HG03159 (cell line): ENCODE data around the gene RPUSD3.
"Not testable (repeated sequence)": the region's sequence is repeated elsewhere in the genome, so short reads cannot be mapped to it uniquely, and the experiment has no call there.

Experiments used
- ATAC-seq: cut with Tn5 transposase; IDR thresholded peaks from one replicate; pipeline ENCODE4 v1.9.1; 2021; ENCODE audit warnings: mild to moderate bottlenecking, moderate library complexity; ENCODE audit not compliant: unreplicated experiment

RPUSD3 gene

DNA sequence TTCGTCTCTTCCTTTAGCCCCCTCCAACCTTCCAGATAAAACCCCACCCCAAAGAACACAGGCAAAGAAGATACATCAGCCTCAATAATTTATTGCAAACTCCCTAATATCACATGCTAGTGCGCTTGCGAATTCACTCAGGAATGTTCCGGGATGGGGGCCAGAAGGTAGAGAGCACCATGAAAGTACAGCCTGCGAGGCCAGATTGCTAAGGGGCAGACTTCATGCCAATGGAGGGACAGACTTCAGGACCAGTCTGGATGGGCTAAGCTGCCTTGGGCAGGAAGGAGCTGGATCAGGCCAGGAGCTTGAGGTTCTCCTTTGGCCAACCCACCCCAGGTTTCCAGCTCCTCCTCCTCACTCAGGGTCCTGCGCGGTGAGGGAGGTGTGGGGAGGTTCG, 22.8 kb upstream of the RPUSD3 start:
- ATAC-seq, result no peak

DNA sequence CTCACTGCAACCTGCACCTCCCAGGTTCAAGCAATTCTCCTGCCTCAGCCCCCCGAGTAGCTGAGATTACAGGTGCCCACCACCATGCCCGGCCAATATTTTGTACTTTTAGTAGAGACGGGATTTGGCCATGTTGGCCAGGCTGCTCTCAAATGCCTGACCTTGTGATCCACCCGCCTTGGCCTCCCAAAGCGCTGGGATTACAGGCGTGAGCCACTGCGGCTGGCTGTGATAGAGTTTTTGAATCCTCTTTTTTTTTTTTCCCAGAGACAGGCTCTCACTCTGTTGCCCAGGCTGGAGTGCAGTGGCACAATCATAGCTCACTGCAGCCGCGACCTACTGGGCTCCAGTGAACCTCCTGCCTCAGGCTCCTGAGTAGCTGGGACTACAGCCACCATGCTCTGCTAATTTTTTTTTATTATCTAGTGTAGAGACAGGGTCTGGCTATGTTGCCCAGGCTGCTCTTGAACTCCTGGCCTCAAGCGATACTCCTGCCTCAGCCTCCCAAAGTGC, 21.4 kb upstream of the RPUSD3 start:
- not testable (repeated sequence) for ATAC-seq

DNA sequence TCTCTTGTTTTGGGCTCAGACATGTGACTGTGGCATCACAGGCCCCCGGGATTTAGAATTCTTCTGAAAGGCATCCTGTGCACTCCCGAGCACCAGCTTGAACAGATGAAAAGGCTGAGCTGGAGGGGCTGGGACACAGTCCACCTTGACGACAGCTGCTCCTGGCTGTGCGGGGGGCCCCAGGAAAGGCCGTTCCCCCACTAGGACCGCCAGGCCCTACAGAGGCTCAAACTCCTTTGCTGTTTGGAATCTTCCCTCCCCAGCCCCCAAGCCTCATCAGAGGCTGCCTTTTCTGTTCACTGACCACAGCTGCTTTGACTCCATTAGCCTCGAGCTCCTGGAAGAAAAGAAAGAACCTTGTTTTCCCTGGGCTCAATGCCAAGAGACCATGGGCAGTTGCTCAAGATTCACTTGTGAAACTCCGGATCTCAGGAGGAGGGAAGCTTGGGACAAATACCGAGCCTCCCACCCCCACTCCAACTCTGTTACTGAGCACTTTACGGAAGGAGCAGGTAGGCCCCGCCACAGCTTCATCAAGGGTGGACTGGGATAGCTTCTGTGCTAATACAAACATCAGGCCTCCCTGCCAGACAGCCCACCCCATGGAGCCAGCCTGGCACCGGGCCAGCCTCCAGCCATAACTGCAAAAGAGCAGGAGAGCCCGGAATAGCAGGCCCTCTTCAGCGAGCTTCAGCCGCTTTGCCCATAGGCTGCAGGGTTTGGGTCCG, 20.6 kb upstream of the RPUSD3 start:
- ATAC-seq, result no peak

DNA sequence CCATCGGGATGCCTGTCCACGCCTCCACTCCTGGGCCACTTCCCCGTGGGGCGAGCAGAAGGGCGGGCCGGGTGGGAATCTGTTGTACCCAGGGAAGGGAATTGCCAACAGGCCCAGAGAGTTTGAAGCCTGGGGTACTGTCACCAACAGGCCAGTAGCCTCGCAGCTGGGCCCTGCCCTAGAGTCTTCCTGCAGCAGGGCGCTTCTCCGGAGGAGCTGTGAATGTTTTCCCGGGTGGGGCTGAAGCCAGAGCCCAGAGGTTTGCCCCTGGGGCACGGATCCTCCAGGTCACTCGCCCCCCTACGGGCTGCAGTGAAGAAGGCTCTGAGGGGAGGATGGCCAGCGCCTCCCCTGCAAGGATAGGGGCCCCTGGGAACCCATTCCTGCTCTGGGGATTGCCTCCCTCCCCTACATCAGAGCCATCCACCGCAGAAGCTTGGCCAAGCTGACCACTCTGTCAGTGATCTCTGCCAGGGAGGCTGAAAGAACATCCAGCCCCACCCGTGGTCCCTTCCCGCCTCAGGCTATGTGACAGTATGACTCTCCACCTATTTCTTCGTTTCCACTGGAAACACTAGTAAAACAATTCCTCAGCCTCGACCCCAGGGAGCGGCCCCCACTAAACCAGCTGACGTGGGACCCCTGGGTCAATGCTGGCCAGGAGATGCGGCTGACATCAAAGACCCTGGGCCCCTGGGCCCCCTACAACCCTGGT, 19.4 kb upstream of the RPUSD3 start:
- ATAC-seq, result no peak

DNA sequence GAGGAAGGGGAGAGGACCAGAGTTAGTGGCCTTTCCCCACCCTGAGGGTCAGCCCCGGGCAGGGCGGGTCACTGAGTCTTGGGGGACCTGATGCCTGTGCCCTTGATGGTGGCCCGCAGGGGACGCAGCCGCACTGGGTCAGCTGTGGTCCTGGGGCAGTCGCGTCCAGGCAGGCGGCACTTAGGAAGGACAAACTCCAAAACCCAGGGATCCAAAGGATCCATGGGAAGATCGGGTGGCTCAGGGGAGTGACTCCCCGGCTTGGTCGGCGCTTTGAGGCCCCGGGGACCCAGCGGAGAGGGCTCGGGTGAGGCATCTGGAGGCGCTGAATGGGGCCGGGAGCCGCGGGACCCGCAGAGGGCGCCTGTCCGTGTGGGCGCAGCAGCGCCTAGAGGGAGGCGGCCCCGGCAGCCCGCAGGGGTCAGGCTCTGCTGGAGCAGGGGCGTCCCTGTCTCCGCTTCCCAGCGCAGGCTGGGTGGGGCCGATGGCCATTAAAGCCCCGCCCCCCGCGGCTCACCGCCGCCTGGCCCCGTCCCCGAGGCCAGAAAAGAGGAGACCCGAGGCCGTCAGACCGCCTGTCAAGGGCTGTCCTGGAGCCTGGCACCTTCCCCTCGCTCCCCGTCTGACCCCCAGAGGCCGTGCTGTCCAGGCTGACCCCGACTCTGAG, 18.7 kb upstream of the RPUSD3 start:
- no peak for ATAC-seq

DNA sequence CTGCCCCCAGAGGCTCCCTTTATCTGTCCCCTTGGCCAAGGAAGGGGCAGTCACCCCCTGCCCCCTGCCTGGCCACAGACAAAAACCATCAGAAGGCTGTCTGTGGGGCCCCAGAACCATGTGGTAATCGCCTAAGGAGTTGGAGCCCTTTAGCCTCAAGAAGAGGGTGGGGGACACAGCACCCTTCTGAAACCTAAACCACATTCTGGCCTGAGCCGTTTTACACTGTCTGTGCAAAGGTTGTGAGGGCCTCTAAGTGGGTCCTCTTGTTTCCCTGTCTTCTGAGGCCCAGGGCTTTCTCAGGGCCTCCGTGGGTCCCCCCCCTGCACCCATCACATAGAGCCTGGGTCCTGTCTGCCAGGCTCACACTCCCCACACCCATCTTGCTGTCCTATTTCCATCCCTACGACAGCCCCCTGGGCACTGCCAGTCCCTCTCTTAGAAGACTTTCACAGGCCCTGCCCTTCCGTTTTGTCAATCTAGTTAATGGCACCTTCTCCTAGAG, 17.9 kb upstream of the RPUSD3 start:
- ATAC-seq, result no peak

DNA sequence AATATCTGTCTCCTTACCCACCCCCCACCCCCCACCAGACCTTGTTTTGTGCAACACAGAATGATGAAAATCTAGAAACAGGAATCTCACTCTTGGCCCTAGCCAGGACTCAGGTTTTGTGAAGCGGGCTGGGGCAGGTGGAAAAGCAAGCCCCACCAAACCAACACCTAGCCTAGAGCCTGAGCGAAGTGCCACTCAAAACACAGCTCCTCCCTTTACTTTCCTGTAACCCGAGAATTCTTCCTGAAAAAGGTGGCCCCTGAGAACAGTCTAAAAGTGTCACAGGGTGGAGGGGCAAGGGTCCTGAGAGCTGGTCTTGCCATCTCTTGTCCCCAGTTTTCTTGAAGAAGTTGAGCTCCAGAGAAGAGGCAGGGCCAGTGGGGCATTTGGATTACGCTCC, 17.4 kb upstream of the RPUSD3 start:
- ATAC-seq, result no peak

DNA sequence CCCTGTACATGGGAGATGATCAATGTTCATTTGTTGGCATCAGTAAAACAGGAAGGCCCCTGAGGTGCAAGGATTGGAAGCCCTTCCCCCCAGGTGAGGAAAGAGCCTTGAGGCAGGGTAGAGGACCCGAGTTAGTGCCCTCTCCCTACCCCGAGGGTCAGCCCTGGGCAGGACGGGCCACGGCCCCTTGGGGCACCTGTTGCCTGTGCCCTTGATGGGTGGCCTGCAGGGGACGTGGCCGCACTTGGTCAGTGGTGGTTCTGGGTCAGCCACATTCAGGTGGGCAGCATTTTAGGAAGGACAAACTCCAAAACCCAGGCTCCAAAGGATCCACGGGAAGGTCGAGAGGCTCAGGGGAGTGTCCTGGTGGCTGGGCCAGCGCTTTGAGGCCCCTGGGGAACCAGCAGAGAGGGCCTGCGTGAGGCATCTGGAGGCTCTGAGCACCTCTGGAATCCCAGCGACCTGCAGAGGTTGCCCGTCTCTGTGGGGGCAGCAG, 15.8 kb upstream of the RPUSD3 start:
- no peak for ATAC-seq

DNA sequence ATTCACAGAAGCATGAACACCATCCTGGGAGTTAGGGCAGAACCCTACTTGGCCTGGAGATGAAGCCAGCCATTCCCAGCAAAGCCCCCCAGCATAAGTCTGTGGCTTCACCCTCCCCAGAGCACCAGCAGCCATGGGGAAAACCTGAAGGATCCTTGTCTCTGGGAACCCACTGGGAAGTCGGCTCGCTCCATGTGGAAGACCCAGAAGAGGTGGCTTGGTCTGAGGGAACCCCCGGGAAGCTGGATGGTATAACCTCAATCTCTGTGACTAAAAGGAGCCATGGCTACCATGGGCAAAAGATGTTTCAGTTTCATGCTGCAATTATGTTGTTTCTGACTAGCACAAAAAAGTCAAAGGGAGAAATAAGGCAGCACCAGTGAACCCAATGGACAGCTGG, 11.8 kb upstream of the RPUSD3 start:
- no peak for ATAC-seq

DNA sequence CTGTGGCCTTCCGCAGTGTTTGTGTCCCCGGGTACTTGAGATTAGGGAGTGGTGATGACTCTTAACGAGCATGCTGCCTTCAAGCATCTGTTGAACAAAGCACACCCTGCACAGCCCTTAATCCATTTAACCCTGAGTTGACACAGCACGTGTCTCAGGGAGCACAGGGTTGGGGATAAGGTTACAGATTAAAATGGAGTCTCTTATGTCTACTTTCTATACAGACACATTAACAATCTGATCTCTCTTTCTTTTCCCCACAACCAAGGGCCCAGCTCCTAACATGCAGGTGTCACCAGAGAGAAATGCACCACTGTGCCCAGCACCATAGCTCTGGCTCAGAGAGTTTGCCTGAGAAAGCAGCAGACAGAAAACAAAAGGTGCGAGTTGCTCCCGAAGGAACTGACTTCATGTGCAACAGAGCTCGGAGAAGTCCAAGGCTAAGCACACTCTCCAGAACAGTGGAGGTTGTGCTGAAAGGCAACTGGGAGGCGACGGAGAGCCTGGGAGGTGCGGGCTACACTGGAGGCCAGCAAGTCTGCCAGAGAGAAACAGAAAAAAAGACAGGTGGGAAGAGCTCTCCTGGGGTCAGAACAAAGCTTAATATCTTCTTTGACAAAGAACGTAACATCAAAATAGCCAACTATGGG, 10.6 kb upstream of the RPUSD3 start:
- ATAC-seq, result not testable (repeated sequence)

DNA sequence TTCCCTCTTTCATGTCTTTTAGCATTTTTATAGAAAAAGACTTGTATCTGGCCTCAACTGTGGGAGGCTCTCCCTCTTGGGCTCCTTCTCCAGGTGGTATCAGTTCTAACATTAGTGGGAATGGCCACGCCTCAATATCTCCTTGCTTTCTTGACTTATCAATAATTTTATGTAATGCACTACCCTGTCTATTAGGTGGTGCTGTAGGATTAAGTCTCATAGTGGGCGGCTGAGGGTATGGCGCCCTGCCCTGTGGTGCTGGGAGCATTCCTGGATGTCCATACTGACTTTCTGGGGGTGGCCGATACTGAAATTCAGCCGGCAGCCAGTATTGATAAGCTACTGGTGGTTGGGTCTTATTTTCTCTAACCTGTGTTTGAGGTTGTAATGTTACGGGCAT, 8.7 kb upstream of the RPUSD3 start:
- ATAC-seq, result no peak

DNA sequence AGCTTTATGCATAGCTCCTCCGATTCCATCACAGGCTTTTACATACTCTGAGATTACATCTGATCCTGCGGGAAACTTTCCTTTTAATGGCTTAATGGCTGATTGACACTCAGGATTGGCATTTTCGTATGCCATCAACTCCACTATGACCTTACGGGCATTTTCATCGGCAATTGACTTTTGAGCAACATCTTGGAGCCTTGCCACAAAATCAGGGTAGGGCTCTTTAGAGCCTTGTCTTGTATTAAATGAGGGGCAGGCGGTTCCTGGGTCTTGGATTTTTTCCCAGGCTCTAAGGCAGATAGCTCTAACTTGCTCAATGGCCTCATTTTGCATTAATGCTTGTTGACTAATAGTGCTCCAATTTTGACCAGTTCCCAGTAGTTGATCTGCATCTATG, 8.1 kb upstream of the RPUSD3 start:
- ATAC-seq, result not testable (repeated sequence)

DNA sequence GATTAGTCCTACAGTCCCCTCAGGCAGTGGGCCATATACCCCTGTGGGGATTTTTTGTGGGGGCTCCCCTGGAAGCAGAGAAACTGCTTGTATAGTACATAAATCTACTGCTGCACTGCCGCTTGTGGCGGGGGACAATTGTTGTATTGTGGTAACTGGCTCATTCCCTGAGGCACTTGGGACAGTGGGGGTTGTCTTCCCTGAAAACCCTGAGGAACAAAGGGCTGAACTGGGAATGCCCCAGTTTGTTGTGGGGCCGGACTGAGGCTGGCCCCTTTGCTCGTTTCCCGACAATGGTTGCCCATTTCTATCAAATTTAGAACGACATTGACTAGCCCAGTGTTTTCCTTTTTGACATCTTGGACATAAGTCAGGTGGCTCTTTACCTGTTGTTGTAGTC, 7.6 kb upstream of the RPUSD3 start:
- not testable (repeated sequence) for ATAC-seq

DNA sequence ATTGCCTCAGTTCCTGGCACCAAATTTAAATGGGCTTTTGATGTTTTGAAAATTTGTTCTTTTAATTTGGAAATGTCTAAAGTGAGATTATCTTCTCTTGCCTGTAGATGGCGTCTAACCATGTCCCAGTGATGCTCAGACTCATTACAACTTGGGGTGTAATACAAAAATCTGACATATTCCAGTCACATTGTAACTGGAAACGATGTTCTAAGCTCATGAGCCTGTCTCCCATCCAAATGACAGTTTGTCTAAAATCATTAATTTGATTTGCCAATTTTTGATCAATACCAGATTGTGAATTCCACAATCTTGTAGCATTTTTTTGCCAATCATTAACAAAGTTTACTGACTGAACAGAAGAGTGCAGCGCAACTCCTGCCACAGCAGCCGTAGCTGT, 5.1 kb upstream of the RPUSD3 start:
- not testable (repeated sequence) for ATAC-seq

DNA sequence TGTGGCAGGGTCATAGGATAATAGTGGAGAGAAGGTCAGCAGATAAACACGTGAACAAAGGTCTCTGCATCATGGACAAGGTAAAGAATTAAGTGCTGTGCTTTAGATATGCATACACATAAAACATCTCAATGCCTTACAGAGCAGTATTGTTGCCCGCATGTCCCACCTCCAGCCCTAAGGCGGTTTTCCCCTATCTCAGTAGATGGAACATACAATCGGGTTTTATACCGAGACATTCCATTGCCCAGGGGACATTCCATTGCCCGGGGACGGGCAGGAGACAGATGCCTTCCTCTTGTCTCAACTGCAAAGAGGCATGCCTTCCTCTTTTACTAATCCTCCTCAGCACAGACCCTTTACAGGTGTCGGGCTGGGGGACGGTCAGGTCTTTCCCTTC, 4.1 kb upstream of the RPUSD3 start:
- ATAC-seq, result not testable (repeated sequence)

DNA sequence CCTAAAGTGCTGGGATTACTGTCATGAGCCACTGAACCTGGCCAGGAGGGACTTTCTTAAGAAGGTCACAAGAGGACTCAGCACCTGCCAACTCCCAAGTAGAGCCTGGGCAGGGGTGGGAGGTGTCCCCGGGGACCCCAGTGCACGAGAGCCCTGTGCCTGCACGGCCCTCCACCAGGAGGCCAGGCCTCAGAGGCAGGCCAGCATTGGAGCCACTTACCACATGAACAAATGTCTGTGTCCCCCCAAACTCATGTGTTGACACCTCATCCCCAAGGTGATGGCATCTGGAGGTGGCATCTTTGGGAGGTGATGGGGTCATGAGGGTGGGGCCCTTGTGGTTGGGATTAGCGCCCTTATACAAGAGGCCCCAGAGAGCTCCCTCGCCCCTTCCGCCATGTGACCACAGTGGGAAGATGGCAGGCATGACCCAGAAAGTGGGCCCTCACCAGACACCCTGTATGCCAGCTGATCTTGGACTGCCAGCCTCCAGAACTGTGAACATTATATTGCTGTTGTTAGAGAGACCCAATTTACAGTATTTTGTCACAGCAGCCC, 3.2 kb upstream of the RPUSD3 start:
- no peak for ATAC-seq

DNA sequence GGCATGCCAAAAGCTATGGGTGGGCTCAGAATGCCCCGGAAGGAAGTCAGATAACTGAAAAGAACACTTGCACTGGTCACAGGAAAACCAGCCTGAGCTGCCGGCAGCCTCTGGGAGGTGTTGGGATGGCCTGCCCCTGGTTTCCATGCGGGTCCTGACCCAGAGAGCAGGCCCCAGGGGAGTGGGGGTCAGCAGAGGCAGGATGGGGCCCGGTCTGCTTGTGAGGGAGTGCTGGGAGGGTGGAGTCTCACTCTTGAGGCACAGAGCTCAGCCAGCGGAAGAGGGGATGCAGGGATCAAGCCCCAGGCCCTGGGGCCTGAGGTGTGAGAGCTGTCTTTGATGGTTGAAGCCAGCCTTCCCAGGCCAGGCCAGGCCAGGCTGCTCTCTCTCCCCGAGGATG, 2.4 kb upstream of the RPUSD3 start:
- no peak for ATAC-seq

DNA sequence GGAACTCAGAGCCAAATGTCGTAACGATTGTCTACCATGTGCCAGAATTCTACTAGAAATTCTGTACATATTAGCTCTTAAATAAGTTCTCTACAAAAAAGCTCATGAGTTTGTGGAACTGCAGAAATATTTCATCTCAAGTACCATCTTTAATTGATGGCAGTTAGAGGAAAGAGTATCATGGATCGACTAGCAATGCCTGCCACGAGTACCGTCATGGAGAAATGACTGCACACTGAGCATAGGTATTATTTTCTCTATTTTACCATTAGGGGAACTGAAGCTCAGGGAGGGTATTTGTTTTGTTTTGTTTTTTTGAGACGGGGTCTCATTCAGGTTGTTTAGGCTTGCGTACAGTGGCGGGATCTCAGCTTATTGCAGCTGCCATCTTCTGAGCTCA, 2.8 kb downstream of the RPUSD3 start:
- no peak for ATAC-seq

DNA sequence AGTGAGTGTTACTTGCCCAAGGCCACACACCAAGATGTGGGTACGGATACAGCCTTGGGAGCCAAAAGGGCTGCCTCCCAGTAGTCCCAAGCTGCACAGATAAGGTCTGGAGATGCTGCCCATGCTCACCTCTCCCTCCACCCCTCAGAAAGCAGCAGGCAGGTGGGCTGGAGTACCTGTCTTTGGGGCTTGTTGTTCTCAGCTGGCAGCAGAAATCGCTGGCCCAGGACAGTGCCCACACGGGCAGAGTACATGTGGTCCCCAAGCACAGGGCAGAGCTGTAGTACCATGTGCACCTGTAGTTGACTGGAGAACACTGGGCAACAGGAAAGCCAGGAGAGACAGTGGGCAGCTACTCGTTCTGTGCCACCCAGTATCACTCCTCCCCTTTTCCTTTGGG, 5.0 kb downstream of the RPUSD3 start:
- no peak for ATAC-seq

DNA sequence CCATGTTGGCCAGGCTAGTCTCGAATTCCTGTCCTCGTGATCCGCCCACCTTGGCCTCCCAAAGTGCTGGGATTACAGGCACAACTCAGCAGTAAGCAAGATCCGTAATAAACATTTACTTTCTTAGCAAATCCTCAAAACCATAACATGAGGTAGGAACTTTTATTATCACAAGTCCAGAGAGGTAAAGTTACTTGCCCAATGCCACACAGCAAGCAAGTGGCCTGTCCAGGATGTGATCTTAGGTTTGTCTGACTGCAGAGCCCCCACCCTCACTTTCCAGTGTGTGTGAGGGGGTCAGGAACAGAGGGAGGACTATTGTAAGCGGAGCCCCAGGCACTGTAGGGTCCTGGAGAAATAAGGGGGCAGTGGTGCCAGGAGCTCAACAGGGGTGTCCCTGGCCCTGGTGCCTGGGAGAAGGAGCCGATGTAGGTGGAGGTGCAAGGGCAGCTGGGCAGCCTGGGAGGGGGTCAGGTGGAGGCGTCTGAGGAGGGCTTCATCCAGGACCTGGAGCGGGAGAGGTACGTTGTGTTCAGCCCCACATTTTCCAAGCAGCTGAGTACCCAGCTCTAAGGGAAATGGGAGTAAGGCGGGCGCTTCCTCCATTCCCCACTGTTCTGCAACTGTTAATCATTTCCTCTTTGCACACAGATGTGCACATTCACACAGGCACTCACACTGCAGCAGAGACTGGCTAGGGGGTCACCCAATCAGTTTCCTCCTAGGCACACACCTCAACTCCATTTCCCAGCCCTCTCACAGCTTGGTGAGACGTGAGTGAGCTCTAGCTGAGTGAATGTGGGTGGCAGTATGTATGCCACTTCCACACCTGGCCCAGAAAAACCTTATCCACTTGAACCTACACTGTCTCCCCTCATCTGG, 5.9 kb downstream of the RPUSD3 start:
- ATAC-seq, result no peak
